ENCODE measurements around the gene WFDC2. TPM values are rescaled to one million over a fixed set of nuclear protein-coding genes. Genes with fewer than 3 reads are reported as not detected.

WFDC2 gene
- total RNA-seq, 1 donor from 2014 or later: not detected

GRCh38 chr20:45436732-45437485 is 32.6 kb upstream of the WFDC2 start:
- DNase-seq (ENCODE audit: low read depth) (peak; percentile 56), FAIRE-seq (no peak)
- H3K36me3 ChIP-seq (ENCODE audit: control insufficient read depth, insufficient read depth, low read length): no peaks in the 10 kb centered on the region
- peak; percentile 96 for TF ChIP-seq CTCF (IDR thresholded peaks at IDR 0.05; ENCODE audit: insufficient read depth, low read length, severe bottlenecking)
- H3K27me3 ChIP-seq (ENCODE audit: control insufficient read depth, insufficient read depth, low read length): no peaks in the 10 kb centered on the region
- peak overlapping the region; percentile 42 for H3K4me3 ChIP-seq (ENCODE audit: low read depth, low read length)

- H3K27me3 ChIP-seq (ENCODE audit: control insufficient read depth, insufficient read depth, low read length): no peaks in the 10 kb centered on the region
- H3K4me3 ChIP-seq (ENCODE audit: low read depth, low read length): no peak overlapping the region
- FAIRE-seq (no peak), DNase-seq (ENCODE audit: low read depth) (no peak)
- no peaks in the 10 kb centered on the region for H3K36me3 ChIP-seq (ENCODE audit: control insufficient read depth, insufficient read depth, low read length)
- TF ChIP-seq CTCF (IDR thresholded peaks at IDR 0.05; ENCODE audit: insufficient read depth, low read length, severe bottlenecking): no peak
Observed at GRCh38 chr20:45440424-45440823, 29.1 kb upstream of the WFDC2 start.

- Histone ChIP-seq H3K36me3 (ENCODE audit: control insufficient read depth, insufficient read depth, low read length) (no peaks in the 10 kb centered on the region), H3K4me3 (ENCODE audit: low read depth, low read length) (no peak overlapping the region), H3K27me3 (ENCODE audit: control insufficient read depth, insufficient read depth, low read length) (no peaks in the 10 kb centered on the region)
- TF ChIP-seq CTCF (IDR thresholded peaks at IDR 0.05; ENCODE audit: insufficient read depth, low read length, severe bottlenecking): no peak
- DNase-seq (ENCODE audit: low read depth) (no peak), FAIRE-seq (no peak)
Observed at GRCh38 chr20:45440891-45441685, 28.5 kb upstream of the WFDC2 start.

GRCh38 chr20:45441746-45442145 is 27.8 kb upstream of the WFDC2 start:
- H3K4me3 ChIP-seq (ENCODE audit: low read depth, low read length): no peak overlapping the region

GRCh38 chr20:45444050-45444449 is 25.5 kb upstream of the WFDC2 start:
- Histone ChIP-seq H3K4me3 (ENCODE audit: low read depth, low read length) (no peak overlapping the region), H3K27me3 (ENCODE audit: control insufficient read depth, insufficient read depth, low read length) (no peaks in the 10 kb centered on the region), H3K36me3 (ENCODE audit: control insufficient read depth, insufficient read depth, low read length) (no peaks in the 10 kb centered on the region)
- FAIRE-seq: no peak
- TF ChIP-seq CTCF (IDR thresholded peaks at IDR 0.05; ENCODE audit: insufficient read depth, low read length, severe bottlenecking): no peak
- no peak for DNase-seq (ENCODE audit: low read depth)

More at GRCh38 chr20:45441746-45442145, 27.8 kb upstream of the WFDC2 start:
- Histone ChIP-seq H3K27me3 (ENCODE audit: control insufficient read depth, insufficient read depth, low read length) (no peaks in the 10 kb centered on the region), H3K36me3 (ENCODE audit: control insufficient read depth, insufficient read depth, low read length) (no peaks in the 10 kb centered on the region)
- FAIRE-seq: no peak
- no peak for TF ChIP-seq CTCF (IDR thresholded peaks at IDR 0.05; ENCODE audit: insufficient read depth, low read length, severe bottlenecking)
- no peak for DNase-seq (ENCODE audit: low read depth)

Measured in bronchial epithelial cell (primary cell).